GM19468 (cell line): Measurements from ENCODE around the gene ACTL8.

ENCODE experiments used
- ATAC-seq: cut with Tn5 transposase; IDR thresholded peaks from one replicate; pipeline ENCODE4 v1.9.1; 2021; ENCODE audit warnings: mild to moderate bottlenecking, moderate library complexity, moderate number of reproducible peaks; ENCODE audit not compliant: unreplicated experiment; ENCODE audit errors: extremely low read depth

Gene ACTL8

DNA sequence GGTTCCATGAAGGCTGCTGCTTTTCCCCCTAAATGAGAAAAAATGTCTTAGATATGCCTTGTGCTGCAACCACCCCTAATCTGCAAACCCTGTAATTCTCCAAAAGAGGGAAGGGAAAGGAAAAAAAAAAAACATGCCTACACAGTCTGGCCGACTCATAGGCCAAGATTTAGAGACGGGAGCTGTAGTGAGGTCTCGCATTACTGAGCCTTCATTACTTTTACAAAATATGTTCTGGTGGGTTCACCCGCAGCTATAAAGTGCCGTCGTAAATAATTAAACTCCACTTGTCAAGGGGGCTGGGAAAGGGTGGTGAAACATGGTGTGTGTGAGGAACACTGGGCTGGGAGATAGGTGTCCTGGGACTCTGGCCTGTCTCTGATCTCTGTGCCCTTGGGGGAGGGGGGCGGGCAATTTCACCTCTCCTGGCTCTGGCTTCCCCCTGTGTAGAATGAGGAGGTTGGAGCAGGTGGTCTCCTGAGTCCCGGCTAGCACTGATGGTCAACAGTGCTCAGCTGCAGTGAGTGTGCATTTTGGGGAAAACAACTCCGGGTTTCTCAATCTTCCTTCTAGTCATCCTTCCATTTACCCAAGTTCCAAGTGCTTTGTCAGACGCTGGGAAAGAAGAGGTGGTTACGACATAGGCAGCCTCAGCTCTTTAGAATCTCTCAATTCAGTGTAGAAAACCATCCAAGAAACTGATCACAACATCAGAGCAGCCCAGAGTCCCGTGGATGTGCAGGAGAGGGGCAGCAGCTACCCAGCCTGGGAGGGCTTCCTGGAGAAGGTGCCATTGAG lies 82.3 kb downstream of the ACTL8 start:
- ATAC-seq = no peak

DNA sequence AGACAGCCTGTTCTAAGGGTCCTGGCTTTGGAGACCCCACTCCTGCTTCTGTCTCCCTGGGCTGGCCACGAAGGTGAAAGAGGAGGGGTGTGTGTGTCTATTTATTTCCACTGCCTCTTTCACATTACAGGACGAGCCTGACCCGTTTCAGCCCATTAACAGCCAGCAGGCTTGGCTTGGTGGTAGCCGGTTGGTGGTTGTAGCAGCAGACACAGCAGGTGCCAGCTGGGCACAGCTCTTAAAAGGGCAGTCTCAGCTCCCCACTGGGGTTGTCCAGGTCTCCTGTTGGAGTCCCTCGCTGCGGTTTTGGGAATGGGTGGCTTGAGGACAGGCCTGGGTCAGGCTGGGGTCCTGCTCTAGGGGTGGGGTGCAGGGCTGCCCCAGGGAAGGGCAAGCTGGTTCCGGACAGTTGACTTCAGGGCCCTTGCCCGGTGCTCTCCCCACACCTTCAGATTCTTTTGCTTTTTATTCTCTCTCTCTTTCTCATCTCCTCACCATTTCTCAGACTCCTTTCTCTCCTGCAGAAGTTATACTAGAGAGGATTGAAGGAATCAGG lies 84.6 kb downstream of the ACTL8 start:
- ATAC-seq = no peak

DNA sequence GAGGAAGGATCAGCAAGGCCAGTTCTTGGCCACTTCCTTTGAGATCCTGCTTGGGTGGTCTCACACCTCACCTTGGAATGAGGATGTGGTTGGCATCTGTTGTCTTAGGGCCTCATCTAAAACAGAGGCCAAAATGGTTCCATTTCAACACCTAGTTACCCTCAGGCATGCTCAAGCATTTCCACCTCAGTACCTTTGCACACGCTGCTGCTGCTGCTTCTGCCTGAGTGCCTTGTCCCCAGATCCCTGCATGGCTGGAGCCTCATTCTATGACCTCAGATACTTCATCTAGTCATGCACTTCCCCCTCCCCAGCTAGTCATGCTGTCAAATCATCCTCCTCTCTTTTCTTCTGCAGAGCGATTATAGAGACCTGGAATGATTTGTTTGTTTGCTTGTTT lies 86.8 kb downstream of the ACTL8 start:
- ATAC-seq = no peak

DNA sequence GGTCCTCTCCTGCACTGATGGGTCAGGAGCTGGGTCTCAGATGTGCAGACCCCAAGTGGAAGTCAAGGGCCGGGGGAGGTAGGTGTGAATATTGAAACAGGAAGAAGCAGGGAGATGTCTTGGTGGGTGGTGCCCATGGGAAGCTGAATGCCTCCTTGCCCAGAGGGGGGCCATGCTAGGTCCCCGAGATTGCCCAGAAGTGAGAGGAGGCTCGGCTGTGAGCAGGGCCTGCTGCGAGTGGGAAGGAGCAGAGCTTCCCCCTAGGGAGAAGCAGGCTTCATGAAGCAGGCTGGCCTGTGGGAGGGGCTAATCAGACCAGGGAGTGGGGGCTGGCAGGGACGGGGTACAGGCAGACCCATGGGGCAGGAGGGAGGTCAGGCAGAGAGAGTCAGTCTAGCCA lies 87.6 kb downstream of the ACTL8 start:
- no peak for ATAC-seq

DNA sequence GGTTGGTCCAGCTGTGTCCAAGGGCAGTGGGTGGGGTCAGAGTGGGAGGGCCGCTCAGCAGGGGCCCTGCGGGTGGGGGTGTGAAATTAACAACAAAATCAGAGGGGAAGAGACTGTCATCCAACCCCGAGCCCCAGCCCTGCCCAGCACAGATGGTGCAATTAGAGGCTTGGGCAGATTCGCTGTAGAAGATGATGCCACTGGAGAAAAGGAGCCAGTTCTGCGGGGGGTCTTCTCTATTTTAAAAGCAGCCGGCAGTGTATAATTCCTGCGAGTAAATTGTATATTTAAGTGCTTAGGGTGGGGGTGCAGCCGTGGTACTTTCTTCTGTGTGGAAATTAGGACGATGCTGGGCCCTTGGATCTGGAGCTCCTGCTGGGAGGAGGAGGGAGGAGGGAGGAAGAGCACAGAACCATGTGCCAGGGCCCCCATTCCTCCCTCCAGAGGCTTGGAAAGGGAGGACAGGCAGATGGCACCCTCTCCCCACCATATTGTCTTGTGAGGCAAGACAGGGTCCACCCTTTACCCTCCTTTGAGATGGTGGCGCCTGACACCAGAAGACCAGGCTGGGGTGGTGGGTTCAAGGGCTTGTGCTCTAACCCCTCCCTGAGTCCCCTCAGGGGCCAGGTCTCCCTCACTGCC lies 89.2 kb downstream of the ACTL8 start:
- no peak for ATAC-seq

DNA sequence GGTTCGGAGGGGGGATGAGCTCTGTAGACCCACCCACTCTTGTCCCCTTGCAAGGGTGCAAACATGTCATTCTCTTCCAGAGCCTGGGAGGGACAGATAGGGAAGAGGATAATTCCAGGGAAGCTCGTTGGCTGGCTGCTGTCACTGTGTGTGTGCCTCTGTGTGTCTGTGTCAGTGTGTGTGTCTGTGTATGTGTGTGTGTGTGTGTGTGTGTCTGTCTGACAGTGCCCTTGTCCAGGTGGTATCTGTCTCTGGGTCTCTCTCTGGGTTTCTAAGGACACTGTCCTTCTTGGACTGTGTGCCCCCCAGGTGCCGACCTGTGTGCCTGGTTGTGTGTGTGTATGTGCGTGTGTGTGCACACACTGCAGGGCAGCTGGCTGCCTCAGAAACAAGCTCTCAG lies 90.5 kb downstream of the ACTL8 start:
- no peak for ATAC-seq

DNA sequence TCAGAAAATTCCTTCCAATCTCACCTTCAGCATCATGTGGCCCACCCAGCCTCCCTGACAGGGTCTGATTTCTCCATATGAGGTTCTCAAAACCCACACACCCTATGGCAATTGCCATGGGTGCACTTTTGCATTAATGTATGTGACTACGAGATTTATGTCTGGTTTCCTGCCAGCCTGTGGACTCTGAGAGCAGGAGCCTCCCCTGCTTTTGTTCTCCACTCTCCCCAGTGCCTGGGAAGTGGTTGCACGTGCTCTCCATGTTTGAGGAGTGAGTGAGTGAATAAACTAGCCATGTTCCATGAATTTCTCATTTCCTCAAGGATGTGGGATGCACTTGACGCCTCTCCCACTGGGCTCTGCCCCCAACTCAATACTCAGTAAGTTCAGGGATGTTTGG lies 91.2 kb downstream of the ACTL8 start:
- ATAC-seq = no peak

DNA sequence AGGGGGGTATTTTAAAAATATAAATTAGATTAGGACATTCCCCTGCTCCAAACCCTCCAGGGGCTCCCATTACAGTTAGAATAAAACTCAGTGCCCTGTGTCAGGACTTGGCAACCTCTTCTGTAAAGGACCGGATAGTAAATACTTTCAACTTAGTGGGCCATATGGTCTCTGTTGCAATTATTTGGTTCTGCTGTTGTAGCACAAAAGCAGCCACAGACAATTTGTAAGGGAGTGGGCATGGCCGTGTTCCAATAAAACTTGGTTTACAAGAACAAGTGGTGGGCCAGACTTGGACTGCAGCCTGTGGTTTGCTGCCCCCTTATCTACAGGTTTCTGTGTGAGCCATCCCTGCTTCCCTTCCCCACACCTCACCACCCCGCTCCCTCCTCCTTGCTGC lies 92.0 kb downstream of the ACTL8 start:
- no peak for ATAC-seq

DNA sequence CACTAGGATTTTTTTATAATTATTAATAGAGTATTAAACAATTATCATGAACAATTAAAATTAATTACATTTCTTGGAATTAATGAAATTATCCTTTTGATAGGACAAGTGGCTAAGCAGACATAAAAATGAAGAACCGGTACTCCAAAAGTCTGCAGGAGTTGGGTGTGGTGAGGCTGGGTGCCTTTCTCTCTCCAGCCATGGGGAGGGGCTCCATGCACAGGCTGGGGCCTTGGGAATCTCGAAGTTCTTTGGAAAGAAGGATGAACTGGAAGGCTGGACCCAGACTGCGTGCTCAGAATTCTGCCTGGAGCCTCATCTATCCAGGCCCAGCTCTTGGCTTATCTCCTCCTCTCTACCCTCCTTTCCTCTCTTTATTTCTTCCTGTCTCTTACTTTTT lies 94.1 kb downstream of the ACTL8 start:
- no peak for ATAC-seq

DNA sequence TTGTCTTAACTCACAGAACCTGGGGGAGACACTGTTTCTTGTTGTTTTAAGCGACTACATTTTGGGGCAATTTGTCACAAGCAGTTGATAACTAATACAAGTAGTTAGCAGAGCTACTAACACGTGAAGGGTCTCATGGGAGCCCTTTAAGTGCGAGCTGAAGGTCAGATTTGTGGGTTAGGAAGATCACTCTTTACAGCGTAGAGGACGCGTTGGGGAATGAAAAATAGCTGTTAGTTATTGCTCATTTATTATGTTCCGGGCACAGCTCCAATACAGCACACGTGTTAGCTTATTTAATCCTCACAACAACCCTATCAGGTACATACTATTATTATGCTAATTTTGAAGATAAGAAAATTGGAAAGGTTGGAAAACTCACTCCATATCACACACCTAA lies 95.9 kb downstream of the ACTL8 start:
- no peak for ATAC-seq

DNA sequence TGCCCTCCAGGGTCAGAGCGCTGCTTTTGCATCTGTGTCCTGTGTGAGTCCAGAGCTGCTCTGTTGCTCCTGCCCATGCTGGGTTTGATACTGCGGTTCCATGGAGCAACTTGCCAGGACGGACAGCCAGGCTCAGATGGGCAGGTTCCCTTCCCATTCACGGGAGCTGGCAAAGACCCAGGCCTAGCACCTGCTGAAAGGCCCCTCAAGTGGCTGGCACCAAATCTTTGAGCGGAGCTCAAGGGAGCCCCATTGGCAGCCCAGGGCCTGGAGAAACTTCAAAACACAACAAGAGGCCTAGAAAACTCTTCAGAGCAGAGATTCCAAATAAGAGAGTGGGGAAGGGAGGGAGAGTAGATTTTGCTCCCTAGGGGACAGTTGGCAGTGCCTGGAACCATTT lies 97.2 kb downstream of the ACTL8 start:
- ATAC-seq = no peak

DNA sequence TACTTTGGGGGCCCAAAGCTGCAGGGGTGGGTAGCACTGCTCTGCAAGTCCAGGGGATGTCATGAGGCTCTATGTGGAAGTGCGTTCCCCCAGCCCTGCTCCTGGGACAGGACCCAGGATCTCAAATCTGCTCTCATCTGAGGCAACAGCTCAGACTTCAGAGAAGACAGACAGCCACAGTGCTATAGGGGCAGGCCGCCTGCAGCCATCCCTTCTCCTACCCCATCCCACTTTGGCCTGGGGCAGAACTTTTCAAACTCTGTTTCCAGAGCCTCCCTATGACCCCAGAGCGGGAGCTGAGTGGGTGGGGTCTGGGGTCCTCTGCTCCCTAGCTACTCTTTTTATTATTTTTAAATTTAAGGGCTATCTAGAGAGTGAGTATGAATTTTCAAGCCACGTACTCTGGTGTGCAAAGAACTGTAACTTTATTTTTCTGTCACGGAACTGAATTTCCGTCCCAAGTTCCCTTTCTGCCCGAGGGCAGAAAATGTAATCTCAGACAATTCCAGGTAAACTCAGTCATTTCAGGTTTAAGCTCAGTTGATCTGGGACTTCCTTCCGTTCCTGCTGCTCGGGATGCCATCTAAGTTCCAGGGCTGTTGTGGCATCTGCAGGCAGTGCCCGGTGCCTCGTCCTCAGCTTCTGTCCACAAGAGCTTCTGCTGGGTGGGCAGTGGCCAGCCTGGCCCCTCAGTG lies 98.3 kb downstream of the ACTL8 start:
- no peak for ATAC-seq

DNA sequence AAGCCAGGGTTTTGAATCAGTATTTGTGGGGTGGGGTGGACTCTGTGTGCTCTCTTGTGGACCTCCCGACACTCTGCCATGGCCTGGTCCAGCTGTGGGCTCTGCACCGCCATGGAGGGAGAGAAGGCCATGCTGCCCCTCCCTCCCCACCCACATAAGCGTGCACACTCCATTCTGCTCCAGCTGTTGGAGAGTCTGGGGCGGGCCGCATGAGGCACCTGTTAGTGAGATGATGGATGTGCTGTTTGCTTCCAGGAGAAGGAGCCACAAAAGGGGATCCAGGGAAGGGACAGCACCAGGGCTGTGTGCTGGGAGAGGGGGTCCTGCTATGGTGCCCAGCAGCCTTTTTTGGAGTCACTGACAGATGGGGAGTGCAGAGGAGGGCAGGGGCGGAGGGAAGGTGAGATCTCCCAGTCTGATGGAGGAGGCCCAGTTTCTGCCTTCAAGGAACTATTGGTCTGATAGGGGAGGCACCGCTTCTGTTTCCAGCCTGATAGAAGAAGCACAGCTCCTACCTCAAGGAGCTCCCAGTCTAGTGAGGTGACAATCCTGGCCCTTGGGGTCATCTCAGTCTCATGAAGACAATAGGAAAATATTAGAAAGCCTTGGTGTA lies 101.5 kb downstream of the ACTL8 start:
- no peak for ATAC-seq

DNA sequence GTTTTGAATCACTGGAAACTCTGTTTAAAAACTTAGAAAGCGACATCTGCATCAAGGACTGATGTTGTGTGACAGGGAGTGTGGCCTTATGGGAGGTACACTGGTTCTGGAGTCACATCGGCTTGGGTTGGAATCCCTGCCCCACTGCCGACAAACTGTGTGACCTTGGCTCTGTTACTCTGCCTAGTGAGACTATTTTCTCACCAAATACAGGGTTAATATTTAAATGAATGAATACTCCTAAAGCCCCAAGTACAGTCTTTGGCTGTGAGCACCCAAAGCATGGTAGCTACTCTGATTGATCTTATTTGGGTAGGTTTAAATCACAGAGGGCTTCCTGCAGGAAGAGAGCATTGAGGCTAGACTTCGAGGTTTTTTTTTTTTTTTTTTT lies 102.0 kb downstream of the ACTL8 start:
- ATAC-seq = no peak

DNA sequence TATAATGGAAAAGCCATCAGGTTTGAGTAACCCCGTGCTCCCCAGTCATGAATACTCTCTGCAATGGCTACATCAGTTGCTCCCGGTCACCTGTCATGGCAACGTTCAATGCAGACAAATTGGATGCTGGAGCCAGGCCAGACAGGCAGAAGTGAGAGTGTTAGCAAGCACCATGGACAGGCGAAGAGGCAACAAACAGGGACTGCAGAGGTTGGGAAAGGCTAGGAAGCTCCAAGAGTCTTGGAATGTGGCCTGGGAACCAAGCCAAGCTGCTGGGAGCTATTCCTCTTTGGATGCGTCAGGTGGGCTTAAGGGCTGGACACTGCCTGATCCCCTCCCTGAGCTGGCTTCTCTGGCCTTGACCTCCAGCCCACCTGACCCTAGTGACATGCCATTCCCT lies 102.9 kb downstream of the ACTL8 start:
- no peak for ATAC-seq

DNA sequence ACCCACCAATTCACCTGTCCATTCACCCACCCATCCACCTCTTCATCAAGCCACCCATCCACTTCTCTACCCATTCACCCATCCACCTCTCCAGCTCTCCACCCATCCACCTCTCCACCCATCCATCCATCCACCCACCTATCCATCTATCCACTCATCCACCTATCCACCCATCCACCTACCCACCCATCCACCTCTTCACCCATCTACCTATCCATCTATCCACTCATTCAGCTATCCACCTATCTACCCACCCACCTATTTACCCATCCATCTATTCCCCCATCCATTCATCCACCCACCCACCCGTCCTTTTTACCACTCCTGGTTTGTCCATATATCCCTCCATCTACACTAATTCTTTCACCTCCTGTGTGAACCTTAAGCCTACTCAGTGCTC lies 105.7 kb downstream of the ACTL8 start:
- ATAC-seq = no peak

DNA sequence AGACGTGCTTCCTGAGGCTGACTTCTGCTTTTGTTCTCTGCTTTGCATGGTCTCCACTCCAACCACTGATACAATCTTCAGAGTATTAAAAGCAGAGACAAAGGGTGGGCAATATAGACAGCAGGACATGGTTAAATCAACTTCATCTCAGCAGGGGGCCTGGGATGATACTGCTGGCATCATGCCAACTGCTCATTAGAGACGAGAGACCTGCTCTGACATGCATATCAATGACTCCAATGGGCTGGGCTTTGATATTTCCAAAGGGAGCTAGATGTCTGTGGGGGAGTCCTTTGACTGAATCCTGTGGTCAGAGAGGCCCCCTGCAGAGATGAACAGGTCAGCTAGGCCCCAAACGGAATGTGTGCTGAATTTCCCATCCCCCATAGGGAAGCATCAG lies 106.6 kb downstream of the ACTL8 start:
- ATAC-seq = no peak

DNA sequence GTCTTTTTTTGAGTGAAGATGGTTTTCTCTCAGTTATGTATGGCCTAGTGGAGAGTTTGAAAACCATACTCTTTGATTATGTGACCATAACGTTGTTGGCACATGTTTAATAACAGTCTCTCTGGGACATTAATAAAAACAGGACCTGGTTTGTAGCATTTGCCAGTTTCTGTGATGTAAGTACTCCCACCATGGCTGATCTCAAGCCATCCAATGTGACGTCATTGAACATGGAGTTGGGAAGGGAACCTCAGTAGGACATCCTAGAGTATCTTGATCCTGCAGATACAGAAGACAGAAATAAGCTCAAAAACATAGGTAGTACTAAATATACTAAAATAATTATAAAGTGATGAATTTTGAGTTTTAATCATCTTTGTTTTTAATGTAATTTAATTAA lies 107.0 kb downstream of the ACTL8 start:
- no peak for ATAC-seq

DNA sequence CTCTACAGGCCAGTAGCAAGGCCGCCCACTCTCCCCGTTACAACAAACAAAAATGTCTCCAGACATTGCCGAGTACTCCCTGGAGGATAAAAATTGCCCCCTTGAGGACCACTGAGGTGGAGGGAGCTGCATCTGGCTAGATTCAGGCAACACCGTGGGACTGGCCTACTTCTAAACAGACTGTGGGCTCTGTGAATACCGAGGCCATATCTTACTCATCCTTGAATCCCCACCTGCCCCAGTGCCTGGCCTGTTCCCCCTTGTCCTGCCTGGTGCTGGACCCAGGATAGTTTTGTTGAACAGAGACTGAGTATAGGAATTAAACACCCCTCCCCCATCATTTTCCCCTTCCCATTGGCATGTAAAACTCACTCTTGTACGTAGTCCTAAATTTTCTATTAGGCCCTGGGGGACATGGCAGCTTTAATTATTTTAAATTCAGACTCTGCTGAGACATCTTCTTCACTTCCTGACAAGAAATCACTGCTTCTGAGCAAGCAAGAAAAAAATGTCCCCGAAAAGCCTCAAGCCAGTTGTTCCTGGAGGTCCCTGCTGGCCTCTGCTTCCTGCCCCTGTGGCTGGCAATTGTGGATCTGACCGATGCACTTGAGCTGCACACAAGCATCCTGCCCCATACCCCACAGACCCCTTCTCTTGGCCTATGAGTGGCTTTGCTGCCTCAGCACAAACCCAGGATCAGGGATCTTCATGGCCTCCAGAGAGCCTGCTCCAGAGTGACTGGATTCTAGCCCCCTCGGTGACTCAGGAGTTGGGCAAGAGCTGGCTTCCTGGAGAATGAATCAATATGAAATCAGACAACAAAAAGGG lies 111.0 kb downstream of the ACTL8 start:
- ATAC-seq = no peak

DNA sequence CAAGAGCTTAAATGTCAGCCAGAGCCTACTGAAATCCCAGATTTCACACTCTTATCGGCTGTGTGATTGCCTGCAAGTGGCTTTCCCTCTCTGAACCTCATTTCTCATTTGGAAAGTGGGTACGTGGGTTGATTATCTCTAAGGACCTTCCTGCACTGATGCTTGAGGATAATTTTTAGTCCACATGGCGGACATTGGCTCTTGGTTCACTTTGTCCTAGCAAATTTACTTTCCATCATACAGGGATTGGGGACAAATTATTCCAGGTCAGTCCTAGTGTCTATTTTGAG lies 111.6 kb downstream of the ACTL8 start:
- ATAC-seq = no peak
